ENCODE data around the gene TRIP13.
"Not testable (repeated sequence)": the region's sequence is repeated elsewhere in the genome, so short reads cannot be mapped to it uniquely, and the experiment has no call there.

Gene TRIP13

DNA sequence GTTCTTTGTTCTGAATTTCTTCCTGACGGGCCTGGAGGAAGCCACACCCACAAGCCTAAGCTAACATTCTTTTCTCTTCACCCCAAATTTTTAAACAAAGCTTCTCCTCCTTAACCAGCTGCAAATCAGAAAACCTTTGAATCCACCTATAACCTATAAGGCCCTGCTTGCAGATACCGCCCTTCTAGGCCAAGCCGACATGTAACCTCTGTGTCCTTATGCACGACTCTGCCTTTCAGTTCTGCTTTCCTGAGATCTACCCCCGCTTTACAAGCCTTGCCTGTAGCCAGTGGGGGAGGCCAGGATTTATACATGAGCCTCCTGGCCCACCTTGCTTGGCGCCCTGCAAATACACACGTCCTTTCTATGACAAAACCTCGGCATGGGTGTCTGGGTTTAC lies 19.4 kb upstream of the TRIP13 start:
- no peak for DNase-seq

DNA sequence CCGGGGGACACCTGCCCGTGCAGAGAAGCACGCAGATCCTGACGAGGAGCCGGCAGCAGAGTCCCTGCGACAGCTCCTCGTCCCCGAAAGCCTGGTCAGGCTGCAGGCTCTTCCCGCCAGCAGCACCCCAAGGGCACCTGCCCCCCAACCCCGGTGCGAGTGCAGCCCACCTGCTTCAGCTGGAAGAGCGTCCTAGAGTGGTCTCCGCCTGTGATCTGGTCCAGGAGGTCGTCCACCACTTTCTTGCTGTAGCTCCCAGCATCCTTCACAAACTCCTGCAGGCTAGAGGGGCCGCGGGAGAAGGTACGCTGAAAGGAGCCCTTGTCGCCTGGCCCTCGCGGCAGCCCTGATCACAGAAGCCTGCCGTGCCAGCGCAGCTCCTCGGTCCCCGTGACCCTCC lies 16.8 kb upstream of the TRIP13 start:
- no peak for DNase-seq

DNA sequence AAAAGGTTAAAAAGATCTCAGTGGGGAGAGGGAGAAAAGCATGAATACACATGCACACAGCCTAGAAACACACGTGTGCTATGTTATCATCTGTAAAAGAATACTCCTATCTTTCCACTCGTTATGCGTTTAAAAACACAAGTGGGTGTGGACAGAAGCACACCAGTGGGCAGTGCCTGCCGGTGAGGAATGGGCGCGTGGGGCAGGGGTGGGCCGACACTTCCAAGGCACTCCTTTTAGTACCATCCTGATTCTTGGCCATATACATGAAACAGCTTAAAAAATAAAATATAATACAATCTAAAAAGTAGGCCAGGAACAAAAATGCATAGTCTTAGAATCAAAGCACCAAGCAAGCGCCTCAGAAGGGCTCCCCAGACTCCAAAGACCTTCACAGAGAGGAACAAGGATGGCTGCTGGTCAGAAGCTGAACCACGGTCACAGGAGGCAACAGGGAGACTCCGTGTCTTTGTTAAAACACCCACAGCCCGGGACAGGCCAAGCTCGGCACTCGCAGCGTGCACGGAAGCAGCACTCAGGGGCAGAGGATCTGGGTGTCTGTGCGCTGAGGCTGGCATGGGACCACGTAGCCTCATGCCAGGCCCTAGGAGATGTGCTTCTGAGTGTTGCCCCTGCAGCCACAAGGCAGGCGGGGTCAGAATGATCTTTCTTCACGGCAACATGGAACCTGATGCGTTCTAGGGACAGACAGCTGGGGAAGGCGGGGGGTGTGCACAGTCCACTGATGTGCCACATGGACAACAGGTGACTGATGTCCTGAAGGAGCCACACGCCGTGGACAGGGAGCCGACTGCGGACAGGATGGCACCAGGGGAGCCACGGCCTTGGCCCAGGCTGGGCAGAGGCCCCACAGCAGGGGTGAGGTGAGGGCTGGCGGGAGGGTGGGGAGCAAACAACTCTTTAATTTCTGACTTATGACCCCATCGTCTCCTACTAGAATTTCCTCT lies 16.0 kb upstream of the TRIP13 start:
- no peak for DNase-seq

DNA sequence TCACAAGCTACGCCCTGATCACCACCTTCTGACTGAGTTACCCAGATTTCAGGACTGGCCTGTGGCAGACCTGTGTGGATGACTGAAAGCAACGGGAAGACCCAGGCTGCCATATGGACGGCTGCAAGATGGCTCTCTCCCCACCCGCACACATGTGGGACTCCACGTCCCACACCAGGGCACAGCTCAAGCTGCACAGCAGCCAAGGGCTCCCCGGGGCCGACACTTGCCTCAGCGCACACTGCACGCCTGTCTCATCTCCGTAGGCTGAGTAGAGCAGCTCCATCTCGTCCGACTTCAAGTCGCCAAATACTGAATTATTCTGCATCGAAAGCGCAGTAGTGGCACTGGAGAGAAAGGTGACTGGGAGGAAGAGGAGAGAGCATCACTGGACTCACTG lies 14.6 kb upstream of the TRIP13 start:
- no peak for DNase-seq

DNA sequence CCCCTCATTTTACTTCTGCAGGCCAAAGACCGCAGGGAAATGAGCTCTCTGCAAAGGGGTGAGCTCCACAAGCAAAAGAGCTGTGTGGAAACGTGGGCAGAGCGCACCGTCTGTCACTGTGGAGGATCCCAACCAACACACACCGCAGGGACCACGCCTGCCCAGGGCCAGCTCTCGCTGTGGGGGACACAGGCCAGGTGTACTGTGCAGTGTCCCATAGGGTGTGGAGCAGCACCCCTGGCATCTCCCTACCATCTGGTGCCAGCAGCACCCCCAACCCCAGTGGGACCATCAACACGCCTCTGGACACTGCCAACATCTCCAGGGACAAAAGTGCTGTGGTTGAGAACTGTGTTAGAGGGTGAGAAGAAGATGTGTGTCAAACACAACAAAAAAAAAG lies 14.0 kb upstream of the TRIP13 start:
- DNase-seq = not testable (repeated sequence)

DNA sequence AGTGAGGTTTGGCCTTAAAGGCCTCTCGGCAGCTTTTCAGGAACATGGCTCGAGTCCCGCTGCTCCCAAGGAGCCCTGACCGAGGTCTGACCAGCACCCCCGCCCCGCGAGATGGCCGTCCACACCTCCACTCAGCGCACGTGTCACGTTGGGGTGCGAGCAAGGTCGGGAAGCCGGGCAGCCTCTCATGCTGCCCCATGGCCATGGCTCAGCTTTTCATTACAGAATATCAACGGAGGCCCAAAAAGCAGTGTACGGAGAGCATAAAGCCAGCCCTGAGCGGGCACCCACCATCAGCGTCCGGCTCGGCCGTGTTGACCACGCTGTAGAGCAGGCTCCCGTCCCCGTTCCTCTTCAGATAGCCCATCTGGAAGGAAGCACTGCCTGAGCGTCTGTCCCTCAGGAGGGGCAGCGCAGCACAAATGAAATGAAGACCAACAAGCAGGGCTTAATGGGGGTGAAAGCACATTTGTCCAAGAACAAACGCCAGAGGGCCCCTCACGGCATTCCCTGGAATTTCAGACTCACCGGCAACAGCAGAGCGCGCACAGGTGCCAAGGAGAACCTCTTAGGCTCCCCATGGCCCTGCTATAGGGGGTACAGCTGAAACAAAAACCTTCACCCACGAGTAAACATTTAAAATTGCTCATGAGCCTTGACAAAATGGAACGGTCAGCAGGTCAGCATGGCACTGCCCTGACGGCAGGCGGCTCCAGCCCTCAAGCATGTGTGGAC lies 11.7 kb upstream of the TRIP13 start:
- no peak for DNase-seq

DNA sequence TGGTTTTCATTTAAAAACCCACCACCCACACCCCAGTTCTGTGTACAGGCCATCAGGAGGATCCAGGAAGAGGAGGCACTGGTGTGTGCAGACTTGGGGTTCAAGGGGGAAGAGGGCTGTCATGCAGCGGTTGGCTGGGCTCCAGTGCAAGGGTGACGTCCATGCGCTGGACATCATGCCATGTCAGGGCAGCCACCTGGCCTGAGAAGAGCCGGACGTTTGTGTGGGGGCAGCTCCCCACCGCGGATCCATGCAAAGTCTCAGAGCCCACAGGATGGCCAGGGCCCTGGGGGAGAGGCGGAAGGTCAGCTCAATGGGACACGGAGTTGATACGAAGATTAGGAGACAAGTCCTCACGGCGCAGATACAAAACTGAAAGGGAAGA lies 11.1 kb upstream of the TRIP13 start:
- DNase-seq = no peak

DNA sequence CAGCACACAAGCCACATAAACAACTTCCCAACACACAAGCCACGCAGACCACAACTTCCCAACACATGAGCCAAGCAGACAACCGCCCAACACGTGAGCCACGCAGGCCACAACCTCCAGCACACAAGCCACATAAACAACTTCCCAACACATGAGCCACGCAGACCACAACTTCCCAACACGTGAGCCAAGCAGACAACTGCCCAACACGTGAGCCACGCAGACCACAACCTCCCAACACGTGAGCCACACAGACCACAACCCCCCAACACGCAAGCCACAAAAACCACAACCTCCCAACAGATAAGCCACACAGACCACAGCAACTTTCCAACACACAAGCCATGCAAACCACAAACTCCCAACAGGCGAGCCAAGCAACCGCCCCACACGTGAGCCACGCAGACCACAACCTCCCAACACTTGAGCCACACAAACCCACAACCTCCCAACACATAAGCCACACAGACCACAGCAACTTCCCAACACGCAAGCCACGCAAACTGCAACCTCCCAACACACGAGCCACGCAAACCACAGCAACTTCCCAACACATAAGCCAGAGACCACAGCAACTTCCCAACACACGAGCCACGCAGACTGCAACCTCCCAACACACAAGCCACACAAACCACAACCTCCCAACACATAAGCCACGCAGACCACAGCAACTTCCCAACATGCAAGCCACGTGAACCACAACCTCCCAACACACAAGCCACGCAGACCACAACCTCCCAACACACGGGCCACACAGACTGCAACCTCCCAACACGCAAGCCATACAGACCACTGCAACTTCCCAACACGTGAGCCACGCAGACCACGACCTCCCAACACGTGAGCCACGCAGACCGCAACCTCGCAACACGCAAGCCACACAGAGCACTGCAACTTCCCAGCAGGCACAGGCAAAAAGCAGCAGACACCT lies 10.2 kb upstream of the TRIP13 start:
- no peak for DNase-seq

DNA sequence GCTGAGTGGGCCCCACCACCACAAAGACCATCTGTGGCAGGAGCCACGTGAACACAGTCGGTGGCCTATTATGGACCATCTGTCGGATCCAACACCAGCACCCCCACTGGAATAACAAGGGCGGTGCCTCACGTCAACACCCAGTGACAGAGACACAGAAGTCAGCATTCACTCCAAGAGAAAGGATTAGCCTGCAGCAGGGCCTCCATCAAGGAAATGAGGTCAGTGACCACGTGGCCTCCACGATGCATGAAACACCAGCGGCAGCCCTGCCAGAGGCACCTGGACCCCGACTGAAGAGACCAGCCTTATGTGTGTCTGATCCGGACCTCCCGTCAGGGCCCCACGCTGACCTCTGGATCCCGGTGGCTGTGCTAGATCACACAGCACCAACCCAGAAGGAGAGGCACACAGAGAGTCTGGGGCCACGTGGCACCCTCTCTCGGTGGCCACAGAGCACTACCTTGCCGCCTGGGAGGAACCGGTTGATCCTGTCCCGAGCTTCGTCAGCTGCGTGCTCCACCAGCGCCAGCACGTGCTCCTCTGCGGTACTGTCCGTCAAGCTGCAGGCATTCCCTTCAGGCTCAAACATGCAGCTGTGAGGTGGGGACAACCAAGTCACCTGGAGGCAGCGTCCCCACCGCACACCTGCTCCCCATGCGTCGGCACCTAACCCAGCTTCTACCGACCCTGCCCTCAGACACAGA lies 9.1 kb upstream of the TRIP13 start:
- no peak for DNase-seq

DNA sequence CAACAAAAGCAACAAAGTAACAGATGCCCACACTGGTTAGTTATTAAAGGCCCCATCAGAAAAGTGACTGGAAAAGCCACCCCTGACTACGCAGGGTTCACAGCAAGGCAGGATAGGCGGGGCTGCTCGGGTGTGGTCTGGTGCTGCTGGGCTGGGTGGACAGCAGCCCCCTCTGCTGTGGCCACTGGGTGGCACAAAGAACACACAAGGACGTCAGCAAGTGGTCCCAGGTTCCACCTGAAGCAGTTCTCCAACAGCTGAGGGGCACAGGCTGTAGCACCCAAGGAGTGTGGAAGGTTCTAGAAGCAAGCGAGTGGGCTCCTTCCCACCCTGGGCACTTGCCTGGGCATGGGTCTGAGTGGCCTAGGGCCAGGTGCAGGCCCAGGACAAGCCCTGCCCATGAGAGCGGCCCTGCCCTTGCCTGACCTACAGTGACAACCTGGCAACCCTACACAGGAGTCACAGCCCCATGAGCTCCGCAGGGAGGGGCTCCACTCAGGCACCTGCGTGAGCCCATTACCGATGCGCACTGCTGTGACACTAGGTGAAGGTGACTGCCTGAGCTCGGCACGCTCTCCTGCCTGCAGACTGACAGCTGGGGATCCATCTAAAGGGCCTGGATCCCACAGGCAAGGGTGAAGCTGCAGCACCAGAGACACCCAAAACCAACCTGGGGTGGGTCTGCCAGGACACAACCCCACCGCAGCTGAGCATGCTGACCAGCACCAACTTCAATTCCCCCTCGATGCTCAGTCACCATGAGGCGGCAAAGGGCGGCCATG lies 8.1 kb upstream of the TRIP13 start:
- no peak for DNase-seq

DNA sequence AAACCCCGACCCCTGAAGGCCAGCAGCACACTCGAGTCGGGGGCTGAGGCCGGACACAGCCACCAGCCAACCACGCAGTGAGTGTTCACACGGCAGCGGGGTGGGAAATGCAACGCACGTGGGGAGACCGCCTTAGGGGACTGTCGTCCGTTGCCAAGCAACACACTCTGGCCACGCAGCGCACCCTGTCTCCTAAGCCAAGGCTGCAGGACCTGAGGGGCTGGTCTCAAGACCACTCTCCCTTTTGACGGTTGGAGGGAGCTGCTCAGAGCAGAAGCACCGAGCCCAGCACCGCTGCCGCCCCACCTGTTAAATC lies 7.6 kb upstream of the TRIP13 start:
- DNase-seq = no peak

DNA sequence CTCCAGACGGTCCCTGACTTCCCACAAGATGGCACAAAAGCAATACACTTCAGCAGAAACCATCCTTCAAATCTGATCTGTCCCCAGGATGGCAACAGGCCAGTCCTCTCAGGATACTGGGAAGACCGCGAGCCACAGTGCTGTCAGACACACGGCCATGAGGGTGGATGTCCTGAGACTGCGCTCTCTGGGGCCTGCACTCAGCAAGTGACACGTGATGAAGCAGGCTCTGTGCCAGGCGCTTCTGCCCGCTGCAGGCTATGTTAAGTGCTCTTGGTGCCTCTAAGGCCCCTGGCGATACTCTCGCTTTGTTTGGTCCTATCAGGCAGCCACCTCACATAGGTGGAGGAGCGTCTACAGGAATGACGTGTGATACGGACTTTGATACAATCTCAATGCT lies 7.2 kb upstream of the TRIP13 start:
- DNase-seq = peak; percentile 56

DNA sequence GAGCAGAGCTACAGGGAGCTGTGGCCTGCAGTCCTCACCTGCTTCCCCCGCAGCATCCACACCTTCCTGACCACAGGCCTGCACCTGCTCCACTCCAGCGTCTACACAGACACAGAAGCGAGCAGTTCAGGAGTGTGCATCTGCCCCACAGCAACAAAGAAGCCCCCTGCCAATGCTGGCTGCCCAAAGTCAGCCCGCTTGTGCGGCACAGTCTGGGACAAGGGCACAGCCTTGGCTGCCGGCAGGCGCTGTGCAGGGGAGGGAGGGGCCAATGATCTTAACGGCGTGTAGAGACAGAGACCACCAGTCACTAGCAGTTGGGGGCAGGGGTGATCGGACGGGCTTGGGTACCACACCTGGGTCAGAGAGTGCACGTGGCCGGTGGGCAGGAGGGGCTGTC lies 6.6 kb upstream of the TRIP13 start:
- no peak for DNase-seq

DNA sequence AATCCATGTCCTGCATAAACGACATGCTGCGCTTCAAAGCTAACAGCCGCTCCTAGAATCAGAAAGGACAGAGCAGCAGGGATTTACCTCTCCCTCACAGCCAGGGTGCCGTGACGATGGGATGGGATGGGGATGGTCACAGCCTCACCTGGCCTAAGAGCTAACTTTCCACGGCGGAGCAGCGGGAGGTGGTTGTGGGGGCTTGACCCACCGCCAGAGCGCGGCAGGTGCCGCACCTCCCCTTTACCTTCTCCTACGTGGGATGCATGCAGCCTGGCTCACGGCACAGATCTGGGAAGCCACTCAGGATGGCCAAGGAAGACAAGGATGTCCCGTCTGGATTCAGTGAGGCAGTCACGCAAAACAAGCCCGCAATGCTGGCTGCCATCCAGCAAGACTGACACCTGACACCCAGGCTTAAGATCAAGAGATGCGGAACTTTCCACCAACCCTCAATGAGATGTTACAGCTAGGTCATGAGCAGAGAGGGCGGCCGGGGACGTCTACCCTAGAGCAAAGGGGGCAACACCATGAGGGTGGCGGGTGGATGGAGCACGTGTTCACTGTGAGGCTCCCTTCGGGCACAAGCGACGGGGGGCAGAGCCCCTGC lies 5.9 kb upstream of the TRIP13 start:
- peak; percentile 32 for DNase-seq

DNA sequence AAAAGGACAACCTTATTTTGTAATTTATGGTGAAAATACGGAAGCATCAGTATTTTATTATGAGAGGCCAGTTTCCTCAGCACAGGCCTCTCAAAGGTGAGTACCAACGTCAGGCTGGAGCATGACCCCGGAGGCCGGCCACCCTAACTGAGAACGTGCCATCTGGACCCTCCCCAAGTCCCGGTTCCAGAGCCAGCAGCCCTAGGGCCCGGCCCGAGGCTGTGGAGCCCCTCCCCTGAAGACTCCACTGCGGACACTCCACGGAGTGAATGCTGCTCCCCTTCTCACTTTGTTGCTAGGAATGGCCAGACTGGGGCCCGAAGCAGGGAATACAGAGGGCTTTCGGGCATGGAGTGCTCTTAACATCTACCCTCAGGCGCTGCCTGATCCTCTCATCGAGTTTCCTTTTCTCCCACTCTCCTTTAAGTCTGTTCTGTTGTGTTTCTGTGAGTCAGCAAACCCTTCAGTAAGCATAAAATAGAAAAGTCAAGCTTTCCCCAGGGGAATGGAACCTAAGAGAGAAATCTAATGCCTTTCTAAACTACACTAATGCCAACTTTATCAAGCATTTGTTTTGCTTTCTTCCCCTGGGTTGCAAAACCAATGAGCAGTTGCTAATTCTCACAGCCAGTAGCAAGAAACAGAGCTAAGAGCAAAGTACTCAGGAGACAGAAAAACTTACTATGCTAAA lies 4.6 kb upstream of the TRIP13 start:
- no peak for DNase-seq

DNA sequence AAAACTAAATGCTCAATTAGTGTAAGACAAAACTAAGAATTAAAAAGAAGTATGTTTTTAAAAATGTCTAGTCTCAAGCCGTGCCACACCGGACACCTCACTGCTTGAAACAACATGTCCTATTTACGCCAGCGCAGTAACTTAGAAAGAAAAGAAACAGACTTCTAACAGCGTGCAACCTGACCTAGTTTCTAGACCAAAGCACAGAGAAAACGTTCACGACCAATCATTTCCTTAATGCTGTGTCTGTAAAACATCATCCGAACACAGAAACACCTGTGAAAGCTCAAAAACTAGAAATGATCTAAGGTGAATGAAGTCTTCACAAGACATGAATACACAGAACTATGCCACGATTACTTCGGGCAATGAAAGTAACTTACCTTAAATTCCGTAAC lies 4.0 kb upstream of the TRIP13 start:
- no peak for DNase-seq

DNA sequence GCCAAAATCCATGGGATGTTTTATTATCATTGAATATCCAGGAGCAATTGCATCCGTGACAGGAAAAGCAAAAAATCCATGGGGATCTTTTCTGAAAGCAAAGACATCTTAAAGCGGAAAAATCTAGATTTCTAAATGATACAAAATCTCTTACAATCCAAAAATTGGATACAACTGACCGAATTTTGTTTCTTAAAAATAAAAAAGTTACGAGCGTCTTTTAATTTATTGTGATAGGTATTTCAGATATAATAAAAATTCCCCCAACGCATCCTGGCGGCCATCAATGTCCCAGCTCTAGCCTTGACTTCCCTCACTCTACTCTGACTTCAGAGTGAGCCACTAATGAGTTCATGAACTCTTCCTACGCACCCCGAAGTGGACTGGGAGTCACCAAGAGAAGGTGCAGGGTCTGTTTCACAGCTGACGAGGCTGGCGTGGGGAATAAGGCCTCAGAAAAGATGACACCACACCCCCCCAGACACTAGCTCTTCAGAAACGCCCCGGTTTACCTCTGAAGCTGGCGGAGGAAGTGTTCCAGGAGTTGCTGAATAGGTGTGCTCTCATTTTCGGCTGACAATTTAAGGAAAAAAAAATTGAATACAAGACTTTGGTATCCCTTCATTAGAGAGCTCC lies 3.5 kb upstream of the TRIP13 start:
- DNase-seq = no peak

DNA sequence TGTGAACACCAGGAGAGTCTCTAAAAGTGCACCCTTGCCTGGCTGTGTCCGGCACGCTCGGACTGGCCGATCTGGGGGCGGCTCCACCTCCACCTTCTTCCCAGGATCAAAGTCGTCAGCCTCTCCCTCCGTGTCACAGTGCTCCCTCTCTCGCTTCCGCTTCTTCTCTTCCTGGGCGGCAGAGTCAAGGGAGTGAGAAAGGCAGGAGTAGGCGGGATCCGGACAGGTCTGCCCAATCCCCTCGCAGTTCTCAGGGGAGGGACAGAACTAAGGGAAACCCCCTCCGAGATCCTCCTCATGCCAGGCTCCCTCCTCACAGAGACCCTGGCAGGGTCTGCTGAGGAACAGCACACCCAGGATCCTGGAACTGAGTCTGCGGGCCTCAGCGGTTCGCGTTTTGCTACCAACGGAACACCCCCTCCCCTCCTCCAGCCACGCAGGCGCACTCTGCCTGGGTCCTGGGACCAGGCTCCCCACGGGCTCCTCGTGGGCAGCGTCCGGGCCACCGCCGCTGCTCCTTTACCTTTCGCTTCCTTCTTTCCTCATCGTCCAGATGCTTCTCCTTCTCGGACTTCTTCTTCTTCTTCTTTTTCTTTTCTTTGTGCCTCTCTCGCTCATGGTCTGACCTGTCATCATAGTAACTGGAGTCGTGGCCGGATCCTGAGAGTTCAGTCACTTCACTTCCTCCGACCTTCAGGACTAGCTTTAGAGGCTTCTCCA lies 1.4 kb upstream of the TRIP13 start:
- no peak for DNase-seq

DNA sequence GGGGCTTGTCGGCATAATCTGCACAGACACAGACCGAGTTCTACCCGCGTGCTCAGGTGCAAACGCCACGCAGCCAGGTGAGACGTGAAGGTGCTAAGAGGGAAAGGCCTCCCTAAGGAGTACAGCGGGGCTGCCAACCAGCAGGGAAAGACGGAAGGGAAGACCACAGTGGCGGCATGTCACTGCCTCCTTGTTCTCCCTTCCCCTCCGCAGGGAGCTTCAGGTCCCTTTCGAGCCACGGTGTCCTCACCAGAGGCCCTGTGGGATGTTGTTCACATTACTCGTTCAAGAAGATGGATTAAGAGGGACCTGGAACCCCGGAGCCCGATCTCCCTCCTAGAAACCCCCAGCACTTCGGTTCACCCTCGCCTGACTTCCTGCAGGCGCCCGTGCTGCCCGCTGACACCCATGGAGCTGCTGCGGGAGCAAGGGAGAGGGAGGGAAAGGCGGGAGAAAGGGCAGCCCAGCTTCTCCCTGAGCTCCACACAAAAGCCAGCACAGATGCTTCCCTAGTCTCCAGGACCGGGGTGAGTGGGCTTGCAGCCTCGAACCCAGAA lies 769 bp upstream of the TRIP13 start:
- peak; percentile 70 for DNase-seq

Data from DMS53 (cell line).